OCI-LY7 (cell line): Measurements from ENCODE around the gene FKBP11. TPM values are rescaled to one million over a fixed set of nuclear protein-coding genes. Genes with fewer than 3 reads are reported as not detected.

Experiments
- BruUV-seq: library from RNA; stranded (reverse); fragments of 400-500 nt; replicated peaks from 2 replicates; lab custom pipeline; 2021; lab: Mats Ljungman, UMichigan
- CTCF ChIA-PET: fragments of 300-600 bp; sonication (Branson Sonifier 250); formaldehyde crosslinking; loops from one replicate; lab custom pipeline; 2022; ENCODE audit warnings: antibody characterized with exemption; ENCODE audit not compliant: unreplicated experiment; lab: Charles Lee
- POLR2A ChIA-PET: fragments of 300-600 bp; sonication (Branson Sonifier 250); formaldehyde crosslinking; loops from one replicate; lab custom pipeline; 2022; ENCODE audit warnings: antibody characterized with exemption; lab: Charles Lee
- DNase-seq: peaks from one replicate; pipeline ENCODE4 v3.0.0-alpha.2; 2015; ENCODE audit warnings: low spot score
- H2AFZ ChIP-seq: fragments of 200-600 bp; sonication (generic), shearing (Covaris generic); 2 replicates; pipeline ENCODE4 v1.6.1; 2014; ENCODE audit warnings: mild to moderate bottlenecking, antibody characterized with exemption, low read length, moderate library complexity
- H3K27ac ChIP-seq: fragments of 200-600 bp; sonication (generic); 2 replicates; pipeline ENCODE4 v1.5.1; 2014; ENCODE audit warnings: mixed run types, low read depth, mild to moderate bottlenecking, moderate library complexity, low read length, inconsistent platforms; ENCODE audit not compliant: poor library complexity, severe bottlenecking
- H3K36me3 ChIP-seq: fragments of 200-600 bp; sonication (generic); 2 replicates; pipeline ENCODE4 v1.6.1; 2014; ENCODE audit warnings: mild to moderate bottlenecking, antibody characterized with exemption, low read length, moderate library complexity, mixed read lengths; ENCODE audit not compliant: insufficient read depth
- H3K4me1 ChIP-seq: fragments of 200-600 bp; sonication (generic); 2 replicates; pipeline ENCODE4 v1.5.1; 2014; ENCODE audit warnings: mild to moderate bottlenecking, low read length; ENCODE audit not compliant: insufficient read depth, poor library complexity, severe bottlenecking
- H3K4me2 ChIP-seq: fragments of 200-600 bp; sonication (generic); 2 replicates; pipeline ENCODE4 v1.6.1; 2014; ENCODE audit warnings: mild to moderate bottlenecking, low read length
- H3K4me3 ChIP-seq: fragments of 200-600 bp; sonication (generic); 2 replicates; pipeline ENCODE4 v1.5.1; 2014; ENCODE audit warnings: mild to moderate bottlenecking, low read depth, low read length; ENCODE audit not compliant: poor library complexity, severe bottlenecking
- H3K79me2 ChIP-seq: fragments of 200-600 bp; sonication (generic); 2 replicates; pipeline ENCODE4 v1.6.1; 2016; ENCODE audit warnings: low read depth, mild to moderate bottlenecking, low read length, moderate library complexity, mixed read lengths; ENCODE audit not compliant: insufficient read depth
- H3K9me2 ChIP-seq: fragments of 200-600 bp; sonication (generic); 2 replicates; pipeline ENCODE4 v1.6.1; 2016; ENCODE audit warnings: mild to moderate bottlenecking, low read length, mixed read lengths; ENCODE audit not compliant: insufficient read depth
- H3K9me3 ChIP-seq: fragments of 200-600 bp; sonication (generic); 2 replicates; pipeline ENCODE4 v1.6.1; 2014; ENCODE audit warnings: mild to moderate bottlenecking, mixed run types, low read length, mixed read lengths
- H4K20me1 ChIP-seq: fragments of 200-600 bp; sonication (generic); 2 replicates; pipeline ENCODE4 v1.6.1; 2014; ENCODE audit warnings: mild to moderate bottlenecking, antibody characterized with exemption, low read length, moderate library complexity, mixed read lengths; ENCODE audit not compliant: insufficient read depth
- CTCF ChIP-seq: fragments of 200-600 bp; sonication (generic); conservative IDR thresholded peaks from 2 replicates; pipeline ENCODE4 v1.5.1; 2014; ENCODE audit warnings: mild to moderate bottlenecking, antibody characterized with exemption, low read length, moderate library complexity, mixed read lengths
- EZH2phosphoT487 ChIP-seq: fragments of 200-600 bp; sonication (generic); IDR thresholded peaks from 2 replicates; pipeline ENCODE4 v1.6.1; 2018; ENCODE audit warnings: low read depth, borderline replicate concordance, mild to moderate bottlenecking, mixed run types, antibody characterized with exemption, low read length, moderate library complexity, mixed read lengths
- intact Hi-C: fragments of 100-400 bp; cut with micrococcal nuclease; formaldehyde crosslinking; loops from one replicate; pipeline ENCODE4 v1.10.0; 2022; ENCODE audit not compliant: unreplicated experiment
- total RNA-seq, 2 experiments: library from RNA; depleted of rRNA in 1 of 2; stranded (reverse); fragments of >200 nt in 1 of 2; shearing (Covaris generic) in 1 of 2; gene quantifications; 2 replicates each; pipeline ENCODE4 v1.2.3, GENCODE V29; 2014 to 2022

The FKBP11 gene
- total RNA-seq, 2 experiments from 2014 or later: 18.7 to 66.2 TPM

- H3K4me1 ChIP-seq: no peaks in the 10 kb centered on the region
- no peak for DNase-seq
- TF ChIP-seq CTCF (no peak), EZH2phosphoT487 (no peak)
- H4K20me1 ChIP-seq: no peaks in the 10 kb centered on the region
- H3K4me2 ChIP-seq: no peak overlapping the region
- H3K79me2 ChIP-seq: 0 out of 2 replicates have a peak, but pooled peaks cover 5% of the 10 kb centered on the region
- POLR2A ChIA-PET: no interaction called here
- H3K9me2 ChIP-seq: no peaks in the 10 kb centered on the region
- H2AFZ ChIP-seq: no peak overlapping the region
- H3K36me3 ChIP-seq: peaks cover 21% of the 10 kb centered on the region
- intact Hi-C loops: no loop called here
- H3K4me3 ChIP-seq: no peak overlapping the region
- H3K9me3 ChIP-seq: no peaks in the 10 kb centered on the region
- BruUV-seq: no TSS peak
- CTCF ChIA-PET: no interaction called here
- no peak overlapping the region for H3K27ac ChIP-seq
These were observed 20.9 kb upstream of the FKBP11 start for GRCh38 chr12:48946205-48946604.

- no peak overlapping the region for H3K4me2 ChIP-seq
These were observed 17.9 kb upstream of the FKBP11 start for GRCh38 chr12:48943221-48943620.

More at GRCh38 chr12:48943221-48943620, 17.9 kb upstream of the FKBP11 start:
- H3K9me3 ChIP-seq: no peaks in the 10 kb centered on the region
- ChIA-PET POLR2A (interaction anchor here (0.6 kb wide), 1 partner anchor 76 kb away, joined by 3 read pairs; no protein-coding TSS in a partner anchor), CTCF (no interaction called here)
- H3K79me2 ChIP-seq: 0 out of 2 replicates have a peak, but pooled peaks cover 5% of the 10 kb centered on the region
- TF ChIP-seq EZH2phosphoT487 (no peak), CTCF (no peak)
- no peaks in the 10 kb centered on the region for H4K20me1 ChIP-seq
- no peak overlapping the region for H3K27ac ChIP-seq
- H3K9me2 ChIP-seq: no peaks in the 10 kb centered on the region
- no TSS peak for BruUV-seq
- H3K4me1 ChIP-seq: no peaks in the 10 kb centered on the region
- peaks cover 45% of the 10 kb centered on the region for H3K36me3 ChIP-seq
- DNase-seq: no peak
- no peak overlapping the region for H2AFZ ChIP-seq
- H3K4me3 ChIP-seq: no peak overlapping the region
- intact Hi-C loops: no loop called here
